Lower leg skin (tissue), 3 donors: ENCODE data around the gene PHLDA2.

Experiments used
- POLR2A ChIP-seq, 2 donors: fragments of 450-650 bp; IDR thresholded peaks; one replicate each; pipeline ENCODE4 v1.6.1; 2016 to 2017; ENCODE audit warnings: antibody characterized with exemption in 2 of 2, mild to moderate bottlenecking in 1 of 2, moderate library complexity in 1 of 2
- TF ChIP-seq, protein P1 (sequence below), 3 donors: fragments of 450-650 bp; IDR thresholded peaks; one replicate each; pipeline ENCODE4 v1.5.1; 2016; ENCODE audit warnings: antibody characterized with exemption in 3 of 3, mild to moderate bottlenecking in 3 of 3, moderate library complexity in 2 of 3

DNA sequence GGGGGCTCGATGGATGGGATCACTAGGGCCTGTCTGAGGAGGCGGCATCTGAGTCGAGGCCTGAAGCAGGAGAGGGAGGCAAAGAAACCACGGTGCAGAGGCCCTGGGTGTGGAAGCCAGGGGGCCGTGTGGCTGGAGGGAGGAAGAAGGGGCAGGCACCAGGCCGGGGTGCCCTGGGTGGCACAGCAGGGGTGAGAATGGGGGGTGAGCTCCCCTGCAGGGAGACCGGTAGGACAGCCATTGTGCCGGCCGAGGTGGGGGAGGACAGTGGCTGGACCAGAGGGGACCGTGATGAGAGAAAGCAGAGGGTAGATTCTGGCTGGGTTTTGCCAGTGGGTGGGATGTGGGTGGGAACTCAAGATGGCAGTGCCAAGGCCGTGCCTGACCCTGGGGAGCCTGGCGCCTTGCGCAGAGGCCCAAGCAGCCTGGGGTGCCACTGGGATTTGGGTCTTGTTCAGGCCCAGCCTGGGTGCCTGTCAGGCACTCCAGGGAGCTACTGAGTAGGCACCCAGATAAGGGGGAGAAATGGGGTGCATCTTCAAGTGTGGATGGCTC, 18.7 kb downstream of the PHLDA2 start:
- TF ChIP-seq, protein P1, sequence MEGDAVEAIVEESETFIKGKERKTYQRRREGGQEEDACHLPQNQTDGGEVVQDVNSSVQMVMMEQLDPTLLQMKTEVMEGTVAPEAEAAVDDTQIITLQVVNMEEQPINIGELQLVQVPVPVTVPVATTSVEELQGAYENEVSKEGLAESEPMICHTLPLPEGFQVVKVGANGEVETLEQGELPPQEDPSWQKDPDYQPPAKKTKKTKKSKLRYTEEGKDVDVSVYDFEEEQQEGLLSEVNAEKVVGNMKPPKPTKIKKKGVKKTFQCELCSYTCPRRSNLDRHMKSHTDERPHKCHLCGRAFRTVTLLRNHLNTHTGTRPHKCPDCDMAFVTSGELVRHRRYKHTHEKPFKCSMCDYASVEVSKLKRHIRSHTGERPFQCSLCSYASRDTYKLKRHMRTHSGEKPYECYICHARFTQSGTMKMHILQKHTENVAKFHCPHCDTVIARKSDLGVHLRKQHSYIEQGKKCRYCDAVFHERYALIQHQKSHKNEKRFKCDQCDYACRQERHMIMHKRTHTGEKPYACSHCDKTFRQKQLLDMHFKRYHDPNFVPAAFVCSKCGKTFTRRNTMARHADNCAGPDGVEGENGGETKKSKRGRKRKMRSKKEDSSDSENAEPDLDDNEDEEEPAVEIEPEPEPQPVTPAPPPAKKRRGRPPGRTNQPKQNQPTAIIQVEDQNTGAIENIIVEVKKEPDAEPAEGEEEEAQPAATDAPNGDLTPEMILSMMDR (IDR thresholded peaks at IDR 0.05): no peak
- no peak for TF ChIP-seq POLR2A (IDR thresholded peaks at IDR 0.05)
